Putamen (tissue), 1 donor: Measurements from ENCODE around the gene EEFSEC.

Source experiments
- DNase-seq: peaks from one replicate; pipeline ENCODE4 v3.0.0-alpha.2; 2016; ENCODE audit warnings: low spot score

Gene EEFSEC

DNA sequence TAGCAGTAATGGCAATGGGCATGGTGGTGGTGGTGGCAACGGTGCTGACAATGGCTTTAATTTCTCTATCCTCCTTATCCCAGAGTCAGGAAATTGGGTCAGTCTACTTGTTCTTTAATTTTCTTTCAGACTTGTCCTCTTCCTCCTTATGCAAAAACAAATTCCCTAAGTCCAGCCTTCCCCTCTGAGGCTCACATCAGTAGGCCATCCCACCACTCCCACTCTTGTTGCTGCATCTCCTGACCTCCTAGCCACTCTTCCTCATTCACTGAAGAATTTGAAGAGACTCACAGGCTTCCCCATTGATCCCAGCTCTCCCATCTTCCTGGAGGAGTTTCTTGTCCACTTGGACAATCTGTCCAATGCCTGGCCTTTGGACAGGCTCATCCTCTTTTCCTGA lies 293.5 kb downstream of the EEFSEC start:
- no peak for DNase-seq

DNA sequence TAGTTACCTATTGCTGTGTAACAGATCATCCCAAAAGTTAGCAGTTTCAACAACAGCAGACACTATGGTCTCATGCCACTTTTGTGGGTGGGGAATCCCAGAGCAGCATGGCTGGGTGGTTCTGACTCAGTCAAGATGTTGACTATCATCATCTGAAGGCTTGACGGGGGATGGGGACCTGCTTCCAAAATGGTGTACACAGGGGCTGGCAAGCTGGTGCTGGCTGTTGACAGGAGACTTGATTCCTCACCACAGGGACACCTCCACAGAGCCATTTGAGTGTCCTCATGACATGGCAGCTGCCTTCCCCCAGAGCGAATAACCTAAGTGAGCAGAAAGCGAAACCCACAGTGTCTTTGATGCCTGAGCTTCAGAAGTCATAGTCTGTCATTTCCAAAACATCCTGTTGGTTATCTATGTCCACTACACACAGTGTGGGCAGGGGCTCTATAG lies 294.3 kb downstream of the EEFSEC start:
- DNase-seq, result no peak

DNA sequence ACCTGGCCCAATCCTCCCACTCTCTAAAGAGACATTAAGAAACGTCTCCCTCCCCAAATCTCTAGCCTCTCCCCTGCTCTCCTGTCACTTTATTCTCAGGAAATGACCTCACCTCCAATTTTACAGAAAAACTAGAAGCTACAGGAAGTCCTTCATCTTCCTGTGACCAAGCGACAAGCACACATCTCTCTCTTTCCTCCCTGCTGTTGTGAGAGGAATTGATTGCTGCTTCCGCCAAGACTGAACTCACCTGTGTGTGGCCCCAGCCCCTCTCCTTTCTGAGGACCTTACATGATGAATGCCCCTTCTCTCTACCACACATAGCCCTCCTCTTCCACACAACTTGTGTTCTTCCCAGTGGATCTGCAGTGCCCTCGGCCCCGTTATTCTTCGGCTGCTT lies 295.2 kb downstream of the EEFSEC start:
- DNase-seq, result no peak

DNA sequence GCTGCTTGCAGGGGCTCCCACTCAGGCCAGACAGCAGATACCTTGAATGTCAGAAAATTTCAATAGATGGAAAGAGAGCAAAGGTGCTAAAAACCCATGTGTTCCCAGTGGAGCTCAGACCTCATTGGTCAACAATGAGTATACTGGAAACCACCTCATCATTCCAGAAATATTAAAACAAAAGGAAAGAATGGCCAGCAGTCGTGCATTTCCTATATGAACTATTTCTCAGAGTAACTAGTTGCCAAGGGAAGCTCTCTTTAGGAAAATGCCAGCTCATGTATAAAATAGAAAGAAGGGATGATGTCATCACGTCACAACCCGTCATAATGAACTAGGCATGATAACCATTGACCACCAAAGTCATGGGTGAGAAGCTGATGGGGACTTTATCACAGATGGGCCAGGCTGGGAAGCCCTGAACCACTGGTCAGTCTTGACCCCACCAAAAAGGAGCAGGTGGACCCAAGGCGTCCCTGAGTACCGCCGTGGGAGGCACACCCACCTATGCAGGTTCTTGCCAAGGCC lies 295.9 kb downstream of the EEFSEC start:
- DNase-seq, result no peak

DNA sequence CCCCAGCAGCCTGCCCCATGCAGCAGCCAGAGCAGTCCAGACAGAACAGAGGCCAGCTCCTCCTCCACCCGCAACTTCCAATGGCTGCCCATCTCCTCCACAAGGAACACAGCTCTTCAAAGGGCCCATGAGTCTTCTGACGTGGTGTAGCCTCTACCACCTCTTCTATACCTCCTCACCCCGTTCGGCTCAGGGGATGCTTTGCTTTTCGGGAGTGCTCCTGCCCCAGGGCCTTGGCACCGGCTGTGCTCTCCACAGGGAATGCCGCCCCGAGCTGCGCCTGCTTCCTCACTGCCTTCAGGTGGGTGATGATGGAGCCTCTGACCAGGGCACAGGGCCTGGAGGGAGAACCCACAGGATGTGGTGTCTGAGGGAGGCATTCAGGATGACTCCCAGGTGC lies 298.8 kb downstream of the EEFSEC start:
- DNase-seq, result no peak

DNA sequence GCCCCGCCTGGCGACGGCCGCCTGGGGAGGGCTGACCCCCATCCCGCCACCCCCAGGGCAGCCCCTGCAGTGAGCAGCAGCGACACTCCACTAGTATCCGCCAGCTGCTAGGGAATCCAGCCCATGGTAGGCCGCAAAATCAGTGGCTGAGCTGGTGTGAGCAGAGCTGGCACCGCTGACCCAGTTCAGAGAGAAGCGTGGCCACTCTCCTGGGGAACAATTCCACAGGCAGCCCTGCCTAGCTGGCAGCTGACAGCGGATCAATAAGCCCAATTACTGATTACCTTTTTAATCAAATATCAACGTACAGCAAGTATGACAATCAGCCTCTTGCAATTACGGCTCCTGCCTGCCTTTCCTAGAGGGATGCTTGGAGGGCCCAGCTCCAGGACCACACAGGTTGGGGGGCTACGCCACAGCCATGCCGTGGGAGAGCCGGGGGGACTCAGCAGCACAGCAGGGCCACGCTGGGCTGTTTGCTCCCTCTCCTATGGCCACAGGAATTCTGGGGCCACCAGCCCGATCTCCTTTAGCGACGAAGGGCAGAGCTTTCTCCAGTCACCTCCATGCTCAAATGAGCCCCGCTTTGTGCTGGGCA lies 299.5 kb downstream of the EEFSEC start:
- no peak for DNase-seq

DNA sequence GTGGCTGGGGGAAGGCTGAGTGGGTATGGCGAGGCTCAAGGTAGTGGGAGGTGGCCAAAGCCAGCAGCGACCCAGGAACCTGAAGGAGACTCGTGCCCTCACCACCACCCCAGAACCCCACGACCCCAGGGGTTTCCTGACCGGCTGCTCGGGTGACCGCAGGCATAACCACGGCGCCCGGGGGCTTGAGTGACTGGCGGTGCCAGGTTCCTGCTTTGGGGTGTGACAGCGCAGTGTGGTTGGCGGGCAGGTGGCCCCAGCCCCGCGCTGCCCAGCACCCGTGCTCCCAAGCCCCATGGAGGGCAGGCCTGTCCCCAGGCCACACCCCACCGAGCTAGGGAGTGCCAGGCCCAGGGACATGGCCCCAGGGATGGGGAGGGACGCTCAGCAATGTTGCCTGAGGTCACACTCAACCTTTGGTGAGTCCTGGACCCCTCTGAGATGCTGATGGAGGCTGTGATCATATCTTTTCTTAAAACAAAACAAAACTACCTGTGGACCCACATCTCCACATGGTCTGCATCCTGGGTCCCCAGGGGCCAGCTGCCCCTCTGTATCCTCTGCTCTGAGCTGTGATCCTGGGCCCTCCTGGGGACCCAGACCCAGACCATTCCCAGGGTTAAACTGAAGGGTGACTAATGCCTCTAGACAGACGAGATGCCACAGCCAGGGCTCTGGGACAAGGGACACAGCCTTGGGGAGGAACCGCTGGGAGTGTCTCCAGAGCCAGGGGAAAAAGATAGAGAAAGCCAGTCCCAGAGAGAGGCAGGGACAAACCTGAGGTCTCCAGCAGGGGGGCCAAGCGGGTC lies 300.4 kb downstream of the EEFSEC start:
- DNase-seq, result no peak

DNA sequence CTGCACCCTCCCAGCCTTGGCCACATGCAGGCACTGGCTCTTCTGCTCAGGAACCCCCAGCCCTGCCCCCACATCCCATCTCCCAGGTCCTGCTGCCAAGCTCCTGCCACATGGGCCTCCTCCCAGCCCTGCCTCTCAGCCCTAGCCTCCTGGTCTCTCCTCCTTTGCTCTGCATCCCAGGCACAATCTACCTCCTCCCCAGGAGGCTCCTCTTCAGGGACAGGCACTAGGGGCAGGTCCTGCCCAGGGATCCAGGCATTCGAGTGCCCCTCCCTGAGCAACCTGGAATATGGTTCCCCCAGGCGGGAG lies 301.0 kb downstream of the EEFSEC start:
- no peak for DNase-seq

DNA sequence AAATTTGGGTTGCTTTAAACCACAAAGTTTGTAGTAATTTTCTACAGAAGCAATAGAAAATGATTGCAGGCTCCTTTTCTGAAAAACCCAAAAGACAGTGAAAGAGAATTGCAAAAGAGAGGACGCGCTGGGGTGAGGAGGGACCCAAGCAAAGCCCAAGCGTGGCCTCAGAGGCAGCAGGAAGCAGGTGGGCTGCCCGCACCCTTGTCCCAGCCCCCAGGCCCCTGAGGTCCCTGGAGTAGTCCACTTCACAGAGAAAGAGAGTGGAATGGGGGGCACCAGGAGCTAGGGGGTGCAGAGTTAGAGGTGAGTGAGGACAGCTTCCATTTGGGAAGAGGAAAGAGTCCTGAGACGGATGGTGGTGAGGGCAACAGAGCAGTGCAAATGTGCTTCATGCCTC lies 301.8 kb downstream of the EEFSEC start:
- no peak for DNase-seq

DNA sequence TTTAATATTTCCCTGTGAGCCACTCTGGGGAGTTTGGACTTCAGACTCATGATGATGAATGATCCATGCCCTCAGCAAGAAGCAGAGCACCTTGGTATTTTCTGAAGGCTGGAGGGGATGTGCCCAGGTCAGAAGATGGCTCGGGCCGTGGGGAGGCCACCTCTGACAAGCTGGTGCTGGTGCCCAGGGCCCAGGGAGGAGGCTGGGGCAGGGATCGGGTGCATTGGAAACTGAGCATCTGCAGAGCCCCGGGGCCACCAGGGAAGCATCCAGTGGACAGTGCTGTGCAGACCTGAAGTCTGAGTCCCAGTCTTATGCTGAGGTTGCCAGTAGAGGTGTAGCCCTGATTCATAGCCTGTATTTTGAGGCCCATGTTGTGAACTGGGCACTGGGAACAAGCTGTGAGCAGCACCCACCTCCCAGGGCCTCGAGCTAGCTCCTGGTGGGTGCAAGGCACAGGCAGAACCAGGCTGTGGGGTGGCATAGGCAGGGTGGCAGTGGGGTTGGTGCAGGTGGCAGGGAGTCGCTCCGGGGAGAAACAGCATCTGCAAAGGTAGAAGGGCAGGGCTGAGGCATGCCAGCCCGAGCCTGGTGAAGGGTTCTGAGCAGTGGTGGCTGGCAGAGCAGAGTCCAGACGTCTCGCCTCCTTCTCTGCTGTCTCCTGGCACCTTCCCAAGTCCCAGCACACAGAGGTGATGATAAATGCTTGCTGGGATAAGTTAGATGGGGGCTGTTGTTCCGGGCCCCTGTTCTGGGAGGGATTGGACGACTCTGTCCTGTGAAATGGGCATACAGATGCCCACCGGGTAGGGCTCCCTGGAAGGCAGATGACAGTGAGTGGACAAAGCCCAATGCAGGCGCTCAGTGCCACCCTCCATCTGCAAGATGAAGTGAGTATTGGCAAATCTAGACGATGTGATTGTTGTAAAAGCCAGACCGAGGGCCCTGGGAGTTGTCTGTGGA lies 302.8 kb downstream of the EEFSEC start:
- no peak for DNase-seq

DNA sequence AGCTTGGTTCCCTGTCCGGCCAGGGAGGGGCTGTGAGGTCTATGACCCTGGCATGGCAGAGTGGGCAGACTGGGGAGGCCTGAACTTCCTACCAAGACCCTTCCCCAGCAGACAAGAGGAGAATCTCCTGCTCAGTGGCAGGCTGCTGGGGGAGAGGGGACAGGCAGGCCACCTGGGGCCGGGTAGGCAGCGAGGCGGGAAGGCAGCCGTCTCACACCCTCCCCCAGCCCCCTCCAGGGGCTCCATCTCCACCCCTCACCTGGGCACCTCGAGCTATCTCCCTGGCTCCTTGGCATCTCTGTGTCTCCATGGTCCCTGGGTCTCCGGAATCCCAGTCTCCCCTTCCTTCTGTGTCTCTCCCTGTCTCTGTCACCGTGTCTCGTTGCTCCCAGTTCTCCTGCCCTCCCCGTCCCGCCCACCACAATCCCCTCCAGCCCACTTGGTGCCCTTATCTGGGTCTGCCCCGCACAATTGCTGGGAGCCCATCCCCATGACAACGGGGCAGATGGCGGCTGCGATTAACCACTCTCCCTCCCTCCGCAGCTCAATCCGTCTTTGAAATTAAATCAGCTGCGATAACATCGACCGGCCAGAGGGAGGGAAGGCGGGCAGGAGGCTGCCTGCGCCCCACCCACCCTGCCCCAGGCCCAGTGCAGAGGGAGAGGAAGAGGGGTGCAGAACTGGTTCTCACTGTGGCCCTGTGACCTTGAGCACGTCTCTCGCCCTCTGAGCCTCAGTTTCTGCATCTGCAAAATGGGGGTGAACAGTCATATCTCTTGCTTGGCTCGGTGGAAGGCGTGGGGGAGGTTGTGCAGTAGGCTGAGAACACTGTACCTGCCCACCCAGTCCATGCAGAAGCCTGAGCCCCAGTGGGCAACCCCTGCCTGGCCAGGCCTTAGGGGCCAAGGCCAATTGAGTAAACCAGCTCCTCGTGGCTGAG lies 303.8 kb downstream of the EEFSEC start:
- DNase-seq, result no peak

DNA sequence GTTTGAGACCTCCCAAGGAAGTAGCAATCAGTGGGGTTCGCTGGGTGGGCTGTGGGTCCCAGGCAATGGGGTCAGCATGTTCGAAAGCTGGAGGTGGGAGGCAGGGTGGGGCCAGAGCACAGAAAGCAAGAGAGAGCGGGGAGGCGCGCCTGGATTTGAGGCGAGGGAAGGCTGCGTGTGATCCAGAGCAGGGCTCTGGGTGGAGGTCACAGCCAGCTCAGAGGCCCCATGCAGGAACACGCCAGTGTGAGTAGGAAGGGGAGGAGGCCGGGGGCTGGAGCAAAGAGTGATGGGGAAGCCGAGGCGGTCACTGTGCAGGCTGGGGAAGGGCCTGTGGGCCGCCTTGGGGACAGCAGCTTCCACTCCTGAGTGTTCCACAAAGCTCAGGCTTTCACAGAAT lies 304.7 kb downstream of the EEFSEC start:
- no peak for DNase-seq
